Measurements from ENCODE around the gene AK1. TPM values are rescaled to one million over a fixed set of nuclear protein-coding genes. Genes with fewer than 3 reads are reported as not detected.

AK1 gene
- total RNA-seq, 1 donor from 2014 or later = 8.1 TPM

DNA sequence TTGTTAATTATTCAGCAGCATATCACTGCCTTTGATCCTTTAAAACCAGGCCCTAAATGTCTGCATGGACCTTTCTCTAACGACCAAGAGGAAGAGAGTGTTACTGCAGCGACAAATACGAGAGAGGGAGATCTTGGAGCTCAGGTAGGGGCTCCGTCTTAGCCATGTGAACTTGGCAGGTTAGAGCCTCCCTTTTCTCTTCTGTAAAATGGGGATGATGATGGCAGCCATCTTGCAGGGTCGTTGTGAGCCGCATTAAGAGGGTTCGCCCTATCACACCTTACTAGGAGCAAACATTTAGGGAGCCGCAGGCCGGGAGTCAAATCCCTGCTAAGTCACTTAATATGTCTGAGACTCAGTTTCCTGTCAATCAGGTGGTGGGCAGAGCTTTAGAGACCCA lies 24.6 kb downstream of the AK1 start:
- no peak overlapping the region for H3K27ac Mint-ChIP-seq
- POLR2A ChIA-PET = interaction anchor here (0.5 to 2.4 kb wide), 6 partner anchors 9 to 83 kb away, joined by 3 to 9 read pairs (median 3); partner anchors contain the start of gene CDK9
- peaks cover 33% of the 10 kb centered on the region for H3K4me1 Mint-ChIP-seq
- CTCF ChIA-PET = interaction anchor here (1.3 to 1.4 kb wide), 2 partner anchors 17 to 66 kb away, joined by 3 to 10 read pairs; no protein-coding TSS in a partner anchor
- DNase-seq = no peak
- no peaks in the 10 kb centered on the region for H3K27me3 Mint-ChIP-seq
- TF ChIP-seq, protein P1, sequence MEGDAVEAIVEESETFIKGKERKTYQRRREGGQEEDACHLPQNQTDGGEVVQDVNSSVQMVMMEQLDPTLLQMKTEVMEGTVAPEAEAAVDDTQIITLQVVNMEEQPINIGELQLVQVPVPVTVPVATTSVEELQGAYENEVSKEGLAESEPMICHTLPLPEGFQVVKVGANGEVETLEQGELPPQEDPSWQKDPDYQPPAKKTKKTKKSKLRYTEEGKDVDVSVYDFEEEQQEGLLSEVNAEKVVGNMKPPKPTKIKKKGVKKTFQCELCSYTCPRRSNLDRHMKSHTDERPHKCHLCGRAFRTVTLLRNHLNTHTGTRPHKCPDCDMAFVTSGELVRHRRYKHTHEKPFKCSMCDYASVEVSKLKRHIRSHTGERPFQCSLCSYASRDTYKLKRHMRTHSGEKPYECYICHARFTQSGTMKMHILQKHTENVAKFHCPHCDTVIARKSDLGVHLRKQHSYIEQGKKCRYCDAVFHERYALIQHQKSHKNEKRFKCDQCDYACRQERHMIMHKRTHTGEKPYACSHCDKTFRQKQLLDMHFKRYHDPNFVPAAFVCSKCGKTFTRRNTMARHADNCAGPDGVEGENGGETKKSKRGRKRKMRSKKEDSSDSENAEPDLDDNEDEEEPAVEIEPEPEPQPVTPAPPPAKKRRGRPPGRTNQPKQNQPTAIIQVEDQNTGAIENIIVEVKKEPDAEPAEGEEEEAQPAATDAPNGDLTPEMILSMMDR (IDR thresholded peaks at IDR 0.05) = no peak
- ATAC-seq (ENCODE audit: low read depth) = no peak
- peaks cover 11% of the 10 kb centered on the region for H3K9me3 Mint-ChIP-seq
- intact Hi-C loops (cut with micrococcal nuclease) = no loop called here
- H3K4me3 Mint-ChIP-seq = no peak overlapping the region
- peaks cover 9% of the 10 kb centered on the region for H3K36me3 Mint-ChIP-seq (ENCODE audit: low read depth)

DNA sequence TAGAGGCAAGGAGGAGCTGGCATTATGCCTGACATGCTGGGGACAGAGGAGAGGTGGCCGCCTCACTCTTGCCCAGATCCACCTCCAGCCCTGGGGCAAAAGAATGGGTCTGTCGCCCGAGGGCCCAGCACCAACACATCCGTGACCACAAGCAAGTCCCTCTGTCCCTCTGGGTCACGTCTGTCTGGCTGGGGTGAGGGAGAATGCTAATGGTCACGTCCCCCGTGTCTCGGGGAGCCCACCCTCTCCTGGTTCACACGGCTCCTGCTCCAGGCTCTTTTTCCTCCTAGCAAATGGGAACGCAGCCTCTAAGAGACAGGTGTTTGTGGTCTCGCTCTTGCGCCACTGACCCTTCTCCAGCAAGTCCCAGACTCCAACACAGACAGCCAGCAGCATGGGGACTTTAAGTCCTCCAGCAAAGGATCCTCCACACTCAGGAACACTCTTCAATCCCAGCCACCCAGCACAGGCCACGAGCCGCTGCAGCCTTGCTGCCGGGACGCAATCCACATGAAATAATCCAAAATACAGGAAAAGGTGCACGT lies 27.1 kb downstream of the AK1 start:
- H3K27ac Mint-ChIP-seq = no peak overlapping the region
- peaks cover 9% of the 10 kb centered on the region for H3K36me3 Mint-ChIP-seq (ENCODE audit: low read depth)
- TF ChIP-seq, protein P1 (IDR thresholded peaks at IDR 0.05) = no peak
- ChIA-PET CTCF (no interaction called here), POLR2A (interaction anchor here (0.6 to 1.1 kb wide), 2 partner anchors 48 to 58 kb away, joined by 3 to 6 read pairs; partner anchors contain the start of gene FPGS)
- H3K9me3 Mint-ChIP-seq = peaks cover 11% of the 10 kb centered on the region
- ATAC-seq (ENCODE audit: low read depth) (no peak), DNase-seq (no peak)
- intact Hi-C loops (cut with micrococcal nuclease) = no loop called here
- H3K27me3 Mint-ChIP-seq = no peaks in the 10 kb centered on the region
- H3K4me1 Mint-ChIP-seq = peaks cover 22% of the 10 kb centered on the region
- H3K4me3 Mint-ChIP-seq = no peak overlapping the region

DNA sequence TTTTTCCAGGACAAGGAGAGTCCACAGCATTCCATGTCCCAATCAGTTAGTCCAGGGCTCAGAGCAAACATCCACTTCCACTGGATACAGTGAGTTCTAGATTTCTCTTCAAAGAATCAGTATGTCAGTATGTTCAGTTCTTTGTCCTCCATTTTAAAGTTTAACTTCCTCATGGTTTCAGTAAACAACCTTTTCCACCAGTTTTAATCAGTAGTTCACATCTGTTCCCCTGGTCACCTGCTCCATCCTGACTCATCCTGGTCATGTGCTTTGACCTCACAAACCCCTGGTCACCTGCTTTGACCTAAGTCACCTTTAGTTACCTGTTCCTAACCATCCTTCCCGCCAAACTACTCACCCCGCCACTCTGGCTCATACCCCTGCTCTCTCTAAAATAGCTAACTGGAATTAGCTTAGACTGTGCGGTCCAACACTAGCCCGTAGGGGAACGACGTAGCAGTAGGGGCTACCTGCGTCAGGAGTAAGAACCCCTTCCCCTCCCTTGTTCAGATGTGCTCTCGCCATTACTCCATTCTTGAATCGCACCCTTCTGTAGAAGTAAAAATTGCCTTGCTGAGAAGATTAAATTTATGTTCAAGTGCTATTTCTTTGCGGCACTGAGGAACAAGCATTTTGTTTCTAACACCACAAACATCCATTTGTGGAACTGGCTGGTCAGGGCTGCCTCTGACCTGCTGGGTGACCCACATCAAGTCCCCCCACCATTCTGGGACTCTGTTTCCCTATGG lies 28.5 kb downstream of the AK1 start:
- TF ChIP-seq, protein P1 (IDR thresholded peaks at IDR 0.05) = no peak
- no peaks in the 10 kb centered on the region for H3K27me3 Mint-ChIP-seq
- H3K4me3 Mint-ChIP-seq = no peak overlapping the region
- H3K4me1 Mint-ChIP-seq = peaks cover 16% of the 10 kb centered on the region
- H3K9me3 Mint-ChIP-seq = peaks cover 11% of the 10 kb centered on the region
- POLR2A ChIA-PET = no interaction called here
- H3K27ac Mint-ChIP-seq = no peak overlapping the region
- intact Hi-C loops (cut with micrococcal nuclease) = no loop called here
- CTCF ChIA-PET = no interaction called here
- ATAC-seq (ENCODE audit: low read depth) = no peak
- no peak for DNase-seq
- peaks cover 9% of the 10 kb centered on the region for H3K36me3 Mint-ChIP-seq (ENCODE audit: low read depth)

DNA sequence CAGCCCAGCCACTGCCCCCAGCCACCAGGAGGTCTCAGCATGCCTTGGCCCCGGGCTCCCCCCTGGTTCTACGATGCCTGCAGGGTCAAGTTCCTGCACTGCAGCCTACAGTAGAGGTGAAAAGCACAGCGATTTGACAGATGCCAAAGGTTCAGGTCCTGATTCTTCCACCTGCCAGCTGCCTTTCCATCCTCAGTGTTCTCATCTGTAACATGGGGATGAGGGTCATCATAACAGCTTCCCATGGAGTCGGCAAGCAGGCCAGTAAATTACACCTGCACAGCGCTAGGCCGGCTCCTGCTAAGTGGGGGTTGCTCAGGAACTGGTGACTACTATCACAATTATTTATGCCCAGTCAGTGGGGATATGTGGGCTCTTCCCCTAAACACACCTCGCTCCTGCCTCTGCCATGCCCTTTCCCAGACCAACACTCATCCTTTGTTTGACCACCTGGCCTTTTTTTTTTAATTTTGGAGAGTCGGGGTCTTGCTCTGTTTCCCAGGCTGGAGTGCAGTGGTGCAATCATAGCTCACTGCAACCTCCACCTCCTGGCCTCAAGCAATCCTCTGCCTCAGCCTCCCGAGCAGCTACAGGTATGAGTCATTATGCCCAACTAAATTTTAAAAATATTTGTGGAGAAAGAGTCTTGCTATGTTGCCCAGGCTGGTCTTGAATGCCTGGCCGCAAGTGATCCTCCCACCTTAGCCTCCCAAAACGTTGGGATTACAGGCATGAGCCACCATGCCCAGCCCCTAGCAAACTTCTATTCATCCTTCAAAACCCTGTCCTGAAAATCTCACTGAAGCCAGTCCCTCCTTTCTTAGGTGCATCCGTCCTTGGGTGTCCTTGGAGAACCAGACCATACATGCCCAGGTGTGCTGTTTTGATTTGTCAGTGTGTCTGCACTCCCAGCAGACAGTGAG lies 29.4 kb downstream of the AK1 start:
- no peaks in the 10 kb centered on the region for H3K27me3 Mint-ChIP-seq
- DNase-seq (no peak), ATAC-seq (ENCODE audit: low read depth) (no peak)
- TF ChIP-seq, protein P1 (IDR thresholded peaks at IDR 0.05) = no peak
- H3K27ac Mint-ChIP-seq = no peak overlapping the region
- CTCF ChIA-PET = no interaction called here
- H3K4me3 Mint-ChIP-seq = no peak overlapping the region
- H3K9me3 Mint-ChIP-seq = peaks cover 11% of the 10 kb centered on the region
- POLR2A ChIA-PET = no interaction called here
- peaks cover 8% of the 10 kb centered on the region for H3K4me1 Mint-ChIP-seq
- intact Hi-C loops (cut with micrococcal nuclease) = no loop called here
- peaks cover 9% of the 10 kb centered on the region for H3K36me3 Mint-ChIP-seq (ENCODE audit: low read depth)

DNA sequence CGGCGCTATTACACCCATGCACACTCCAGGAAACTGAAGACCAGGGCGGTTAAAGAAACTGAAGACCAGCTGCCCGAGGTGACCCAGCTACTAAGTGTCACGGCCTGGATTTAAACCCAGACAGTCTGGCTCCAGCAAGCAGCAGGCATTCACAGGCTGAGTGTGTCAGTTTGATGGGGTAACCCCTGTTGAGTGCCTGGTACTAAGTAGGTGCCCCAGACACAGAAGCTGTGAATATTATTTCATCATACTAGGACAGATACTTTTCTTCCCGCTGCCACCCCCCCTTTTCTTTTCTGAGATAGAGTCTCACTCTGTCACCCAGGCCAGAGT lies 30.3 kb downstream of the AK1 start:
- Mint-ChIP-seq H3K27ac (no peak overlapping the region), H3K27me3 (no peaks in the 10 kb centered on the region), H3K36me3 (ENCODE audit: low read depth) (peaks cover 9% of the 10 kb centered on the region), H3K9me3 (peaks cover 11% of the 10 kb centered on the region), H3K4me3 (no peak overlapping the region), H3K4me1 (peaks cover 3% of the 10 kb centered on the region)
- TF ChIP-seq, protein P1 (IDR thresholded peaks at IDR 0.05) = no peak
- POLR2A ChIA-PET = no interaction called here
- intact Hi-C loops (cut with micrococcal nuclease) = no loop called here
- CTCF ChIA-PET = no interaction called here
- ATAC-seq (ENCODE audit: low read depth) = no peak
- DNase-seq = no peak

All from activated B cell treated with CpG ODN at 0.5 μM for 24 hours (primary cell).